HUES48 (cell line): Measurements from ENCODE around the gene LRRC47.
"Not testable (repeated sequence)": the region's sequence is repeated elsewhere in the genome, so short reads cannot be mapped to it uniquely, and the experiment has no call there.

ENCODE experiments used
- H3K27ac ChIP-seq: one replicate; pipeline ENCODE4 v1.7.0; 2013; ENCODE audit warnings: low read depth, low read length, inconsistent platforms
- H3K27me3 ChIP-seq: 2 replicates; pipeline ENCODE4 v1.6.1; 2013; ENCODE audit warnings: mild to moderate bottlenecking, low read length; ENCODE audit not compliant: control insufficient read depth, insufficient read depth
- H3K36me3 ChIP-seq: 2 replicates; pipeline ENCODE4 v1.6.1; 2013; ENCODE audit warnings: low read length; ENCODE audit not compliant: control insufficient read depth, insufficient read depth
- H3K4me1 ChIP-seq: 2 replicates; pipeline ENCODE4 v1.6.1; 2013; ENCODE audit warnings: mild to moderate bottlenecking, low read length; ENCODE audit not compliant: control insufficient read depth, insufficient read depth
- H3K4me3 ChIP-seq: 2 replicates; pipeline ENCODE4 v1.5.1; 2013; ENCODE audit warnings: mild to moderate bottlenecking, low read depth, low read length
- H3K9ac ChIP-seq: 2 replicates; pipeline ENCODE4 v1.6.1; 2013; ENCODE audit warnings: mild to moderate bottlenecking, low read depth, low read length, moderate library complexity
- H3K9me3 ChIP-seq: 2 replicates; pipeline ENCODE4 v1.6.1; 2013; ENCODE audit warnings: low read length; ENCODE audit not compliant: control insufficient read depth, insufficient read depth

LRRC47 gene

GRCh38 chr1:3752400-3752945 lies 43.8 kb downstream of the LRRC47 start, which contains the start of gene CCDC27:
TSS of gene CCDC27 (plus strand) at chr1:3752450. CDS start at chr1:3752482, 32 bp downstream.
- peaks cover 5% of the 10 kb centered on the region; the same call in 1 of the 2 replicates for H3K27me3 ChIP-seq
- H3K4me1 ChIP-seq: no peaks in the 10 kb centered on the region
- no peak within 1 kb of the TSS for H3K4me3 ChIP-seq
- H3K9me3 ChIP-seq: no peaks in the 10 kb centered on the region
- H3K27ac ChIP-seq: no peak within 1 kb of the TSS
- no peak within 1 kb of the TSS for H3K9ac ChIP-seq
- H3K36me3 ChIP-seq: no peaks in the 10 kb centered on the region

GRCh38 chr1:3750741-3751140 lies 45.6 kb downstream of the LRRC47 start:
- Histone ChIP-seq H3K27me3 (peaks cover 5% of the 10 kb centered on the region; the same call in 1 of the 2 replicates), H3K4me3 (no peak overlapping the region), H3K9me3 (no peaks in the 10 kb centered on the region), H3K36me3 (no peaks in the 10 kb centered on the region), H3K9ac (no peak overlapping the region), H3K27ac (no peak overlapping the region), H3K4me1 (peaks cover 6% of the 10 kb centered on the region)

- Histone ChIP-seq H3K4me3 (no peak overlapping the region), H3K36me3 (peaks cover 2% of the 10 kb centered on the region; the same call in 1 of the 2 replicates), H3K9ac (no peak overlapping the region), H3K27ac (no peak overlapping the region), H3K27me3 (peaks cover 5% of the 10 kb centered on the region; the same call in 1 of the 2 replicates), H3K9me3 (no peaks in the 10 kb centered on the region), H3K4me1 (peaks cover 11% of the 10 kb centered on the region)
Observed at GRCh38 chr1:3749512-3749911, 46.8 kb downstream of the LRRC47 start.

DNA sequence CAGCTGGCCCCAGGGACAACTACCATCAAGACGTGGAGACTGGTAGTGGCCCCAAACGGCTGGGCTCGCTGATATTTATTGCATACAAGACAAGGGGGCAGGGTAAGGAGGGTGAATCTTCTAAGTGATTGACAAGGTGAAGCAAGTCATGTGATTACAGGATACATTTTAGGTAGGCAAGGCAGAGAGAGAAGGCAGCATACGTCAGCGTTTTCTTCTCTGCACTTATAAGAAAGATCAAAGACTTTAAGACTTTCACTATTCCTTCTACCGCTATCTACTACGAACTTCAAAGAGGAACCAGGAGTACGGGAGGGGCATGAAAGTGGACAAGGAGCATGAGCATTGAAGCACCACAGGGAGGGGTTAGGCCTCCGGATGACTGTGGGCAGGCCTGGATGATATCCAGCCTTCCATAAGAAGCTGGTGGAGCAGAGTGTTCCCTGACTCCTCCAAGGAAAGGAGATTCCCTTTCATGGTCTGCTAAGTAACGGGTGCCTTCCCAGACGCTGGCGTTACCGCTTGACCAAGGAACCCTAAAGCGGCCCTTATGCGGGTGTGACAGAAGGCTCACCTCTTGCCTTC lies 47.9 kb downstream of the LRRC47 start:
- not testable (repeated sequence) for H3K9me3 ChIP-seq

GRCh38 chr1:3747903-3748302 lies 48.4 kb downstream of the LRRC47 start:
- H3K36me3 ChIP-seq: peaks cover 8% of the 10 kb centered on the region
- H3K9ac ChIP-seq: no peak overlapping the region
- peaks cover 11% of the 10 kb centered on the region for H3K4me1 ChIP-seq
- no peaks in the 10 kb centered on the region for H3K9me3 ChIP-seq
- peaks cover 5% of the 10 kb centered on the region; the same call in 1 of the 2 replicates for H3K27me3 ChIP-seq
- H3K27ac ChIP-seq: no peak overlapping the region
- no peak overlapping the region for H3K4me3 ChIP-seq

More for the DNA sequence above, 47.9 kb downstream of the LRRC47 start:
- not testable (repeated sequence) for H3K27ac ChIP-seq, H3K9ac ChIP-seq, H3K4me3 ChIP-seq, H3K27me3 ChIP-seq, H3K36me3 ChIP-seq
- H3K4me1 ChIP-seq: peaks cover 11% of the 10 kb centered on the region

- peaks cover 11% of the 10 kb centered on the region for H3K4me1 ChIP-seq
- peak overlapping the region; percentile 89; the same call in 1 of the 2 replicates for H3K4me3 ChIP-seq
- H3K27ac ChIP-seq: no peak overlapping the region
- peaks cover 12% of the 10 kb centered on the region for H3K36me3 ChIP-seq
- H3K9ac ChIP-seq: no peak overlapping the region
- H3K9me3 ChIP-seq: no peaks in the 10 kb centered on the region
- H3K27me3 ChIP-seq: peaks cover 5% of the 10 kb centered on the region; the same call in 1 of the 2 replicates
Observed at GRCh38 chr1:3747522-3747848, 48.8 kb downstream of the LRRC47 start.

DNA sequence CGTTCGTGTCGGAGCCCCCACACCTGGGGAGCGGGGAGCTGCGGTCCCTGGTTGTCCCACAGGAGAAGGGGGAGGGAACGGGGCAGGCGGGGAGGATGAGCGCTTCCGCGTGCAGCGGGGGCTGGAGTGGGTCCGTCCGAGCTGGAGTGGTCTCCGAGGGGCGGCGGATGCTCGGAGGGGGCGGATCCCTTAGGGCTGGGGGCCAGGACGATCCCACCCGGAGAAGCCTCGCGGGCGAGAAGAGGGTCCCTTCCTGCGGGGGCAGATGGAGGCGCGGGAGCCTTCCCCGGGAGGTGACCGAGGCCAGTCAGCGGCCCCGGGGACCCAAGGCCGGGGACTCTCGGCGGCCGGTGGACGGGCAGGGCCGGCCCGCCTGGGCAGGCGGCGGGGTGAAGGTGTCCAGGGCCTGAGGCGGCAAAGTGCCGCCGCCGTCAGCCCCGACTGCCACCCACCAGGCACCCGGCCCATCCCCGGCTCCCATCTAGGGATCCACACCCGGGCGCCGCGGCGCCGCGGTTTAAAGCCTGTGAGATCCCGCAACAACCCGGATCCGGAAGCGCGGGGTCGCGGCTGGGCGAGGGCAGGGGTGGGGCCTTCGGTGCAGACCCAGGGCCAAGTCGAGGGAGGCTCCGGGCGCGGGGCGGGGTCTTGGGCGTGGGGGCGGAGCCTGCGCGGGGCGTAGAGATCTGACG lies 49.3 kb downstream of the LRRC47 start:
- H3K9me3 ChIP-seq: no peaks in the 10 kb centered on the region
- H3K36me3 ChIP-seq: peaks cover 18% of the 10 kb centered on the region
- H3K4me3 ChIP-seq: peak overlapping the region; percentile 89
- H3K27me3 ChIP-seq: peaks cover 5% of the 10 kb centered on the region; the same call in 1 of the 2 replicates
- peaks cover 11% of the 10 kb centered on the region for H3K4me1 ChIP-seq
- peak overlapping the region; percentile 66 for H3K27ac ChIP-seq
- H3K9ac ChIP-seq: peak overlapping the region; percentile 60

GRCh38 chr1:3746389-3746829 lies 49.9 kb downstream of the LRRC47 start:
- Histone ChIP-seq H3K4me1 (peaks cover 11% of the 10 kb centered on the region), H3K36me3 (peaks cover 23% of the 10 kb centered on the region), H3K4me3 (peak overlapping the region; percentile 89), H3K27ac (peak overlapping the region; percentile 66), H3K9ac (peak overlapping the region; percentile 60), H3K27me3 (peaks cover 5% of the 10 kb centered on the region; the same call in 1 of the 2 replicates), H3K9me3 (no peaks in the 10 kb centered on the region)

DNA sequence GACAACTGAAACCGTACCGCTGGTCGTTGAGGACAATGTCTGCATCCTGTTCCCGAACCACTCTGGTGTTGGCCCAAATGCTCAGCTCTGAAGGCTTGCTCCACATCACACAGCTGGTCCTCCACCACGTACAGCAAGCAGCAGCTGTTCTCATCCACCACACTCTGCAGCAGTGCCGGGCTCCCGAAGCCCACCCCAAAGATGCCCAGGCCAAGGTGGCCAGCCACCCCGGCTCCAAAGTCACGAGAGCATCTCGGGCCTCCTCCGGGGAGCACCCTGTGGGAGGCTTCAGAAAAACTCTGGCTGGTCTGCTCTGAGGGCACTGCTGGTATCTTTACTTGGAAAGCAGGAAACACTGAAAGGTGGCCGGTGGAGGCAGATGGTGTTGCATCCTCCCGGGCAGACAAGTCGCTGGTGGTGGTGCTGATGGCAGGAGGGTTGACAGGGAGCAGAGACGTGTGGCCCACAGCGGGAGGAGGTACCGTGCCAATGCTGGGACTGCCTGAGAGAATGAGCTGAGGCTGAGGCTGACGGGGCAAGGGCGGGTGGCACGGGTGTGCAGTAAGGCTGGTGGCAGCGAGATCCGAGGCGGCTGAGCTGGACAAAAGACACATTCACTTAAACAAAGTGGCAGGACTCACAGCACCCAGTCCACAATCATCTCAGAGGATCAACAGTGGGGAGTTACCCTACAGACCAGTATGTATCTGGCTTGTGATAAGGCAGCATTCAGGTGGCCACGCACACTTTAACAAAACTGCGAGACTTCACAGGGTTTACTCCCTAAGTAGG lies 50.5 kb downstream of the LRRC47 start:
- H3K27me3 ChIP-seq: peaks cover 5% of the 10 kb centered on the region; the same call in 1 of the 2 replicates
- no peak overlapping the region for H3K27ac ChIP-seq
- H3K9me3 ChIP-seq: no peaks in the 10 kb centered on the region
- H3K9ac ChIP-seq: 0 out of 2 replicates have a peak overlapping the region, but pooled peaks have one; percentile 60
- peaks cover 29% of the 10 kb centered on the region for H3K36me3 ChIP-seq
- peaks cover 11% of the 10 kb centered on the region for H3K4me1 ChIP-seq
- peak overlapping the region; percentile 89 for H3K4me3 ChIP-seq

- Histone ChIP-seq H3K9ac (no peak overlapping the region), H3K9me3 (no peaks in the 10 kb centered on the region), H3K27me3 (no peaks in the 10 kb centered on the region; the same call in 1 of the 2 replicates), H3K4me1 (peaks cover 11% of the 10 kb centered on the region), H3K4me3 (no peak overlapping the region), H3K27ac (no peak overlapping the region), H3K36me3 (peaks cover 36% of the 10 kb centered on the region)
Observed at GRCh38 chr1:3745071-3745470, 51.2 kb downstream of the LRRC47 start.
